IMR-90 (cell line): ENCODE measurements around the gene SEPTIN5. TPM values are rescaled to one million over a fixed set of nuclear protein-coding genes. Genes with fewer than 3 reads are reported as not detected.
A peak's percentile ranks its signal among the peaks of the same experiment; 100 is the strongest.

Source experiments
- ATAC-seq: fragments of 200-7000 bp; cut with Tn5 transposase; 2 replicates; pipeline ENCODE4 v1.9.1; 2020; ENCODE audit warnings: low read depth, mild to moderate bottlenecking, moderate library complexity
- BruUV-seq: library from RNA; stranded (reverse); fragments of 400-500 nt; replicated peaks from 2 replicates; lab custom pipeline; 2021; lab: Mats Ljungman, UMichigan
- CTCF ChIA-PET: fragments of 300-600 bp; formaldehyde crosslinking; extraction: SDS; loops from one replicate; lab custom pipeline; 2021; ENCODE audit warnings: antibody characterized with exemption; lab: Yijun Ruan, JAX
- POLR2A ChIA-PET: fragments of 300-600 bp; sonication (Branson Sonifier 250); formaldehyde crosslinking; loops from one replicate; lab custom pipeline; 2022; ENCODE audit warnings: antibody characterized with exemption; ENCODE audit not compliant: unreplicated experiment; lab: Charles Lee
- DNase-seq: peaks from one replicate; pipeline ENCODE4 v3.0.0; 2013
- H2AFZ ChIP-seq: replicated peaks from 2 replicates; pipeline ENCODE3; 2013; ENCODE audit warnings: low read length, mild to moderate bottlenecking; ENCODE audit not compliant: poor library complexity
- H2AK5ac ChIP-seq: 2 replicates; pipeline ENCODE4 v1.6.1; 2013; ENCODE audit warnings: low read depth, low read length, inconsistent platforms
- H2AK9ac ChIP-seq: replicated peaks from 2 replicates; pipeline ENCODE3; 2013; ENCODE audit warnings: mild to moderate bottlenecking, low read depth, low read length, moderate library complexity; ENCODE audit not compliant: poor library complexity
- H2BK120ac ChIP-seq: 2 replicates; pipeline ENCODE4 v1.6.1; 2013; ENCODE audit warnings: low read depth, low read length, inconsistent platforms
- H2BK15ac ChIP-seq: 3 replicates; pipeline ENCODE4 v1.6.1; 2013; ENCODE audit warnings: low read depth, low read length, inconsistent platforms
- H2BK20ac ChIP-seq: 2 replicates; pipeline ENCODE4 v1.6.1; 2013; ENCODE audit warnings: low read depth, mild to moderate bottlenecking, inconsistent platforms, low read length, moderate library complexity
- H2BK5ac ChIP-seq: 2 replicates; pipeline ENCODE4 v1.6.1; 2013; ENCODE audit warnings: mild to moderate bottlenecking, low read depth, low read length, inconsistent platforms; ENCODE audit not compliant: poor library complexity, severe bottlenecking
- H3K14ac ChIP-seq: replicated peaks from 2 replicates; pipeline ENCODE4 v1.6.1; 2013; ENCODE audit warnings: low read depth, low read length, inconsistent platforms
- H3K18ac ChIP-seq: 2 replicates; pipeline ENCODE4 v1.6.1; 2013; ENCODE audit warnings: low read depth, low read length, control low read depth
- H3K23ac ChIP-seq: 2 replicates; pipeline ENCODE4 v1.6.1; 2013; ENCODE audit warnings: low read depth, low read length, inconsistent platforms
- H3K27ac ChIP-seq: 2 replicates; pipeline ENCODE4 v1.5.1; 2013; ENCODE audit warnings: mild to moderate bottlenecking, control low read depth, low read length; ENCODE audit not compliant: insufficient read depth
- H3K27me3 ChIP-seq: 2 replicates; pipeline ENCODE4 v1.6.1; 2013; ENCODE audit warnings: low read length; ENCODE audit not compliant: control insufficient read depth, insufficient read depth
- H3K36me3 ChIP-seq: 2 replicates; pipeline ENCODE4 v1.6.1; 2013; ENCODE audit warnings: low read length, mixed read lengths; ENCODE audit not compliant: control insufficient read depth, insufficient read depth
- H3K4ac ChIP-seq: 2 replicates; pipeline ENCODE4 v1.6.1; 2013; ENCODE audit warnings: low read depth, low read length, inconsistent platforms
- H3K4me1 ChIP-seq: 2 replicates; pipeline ENCODE4 v1.6.1; 2013; ENCODE audit warnings: low read length, mixed read lengths; ENCODE audit not compliant: control insufficient read depth, insufficient read depth
- H3K4me2 ChIP-seq: 2 replicates; pipeline ENCODE4 v1.6.1; 2013; ENCODE audit warnings: low read depth, mild to moderate bottlenecking, control low read depth, low read length, moderate library complexity
- H3K4me3 ChIP-seq: 2 replicates; pipeline ENCODE4 v1.5.1; 2013; ENCODE audit warnings: low read depth, mild to moderate bottlenecking, control low read depth, low read length, moderate library complexity; ENCODE audit not compliant: insufficient read depth
- H3K56ac ChIP-seq: 2 replicates; pipeline ENCODE4 v1.6.1; 2013; ENCODE audit warnings: low read length, inconsistent platforms; ENCODE audit not compliant: insufficient read depth; ENCODE audit errors: extremely low read depth
- H3K79me1 ChIP-seq, 2 experiments: 2 replicates each; pipeline ENCODE4 v1.6.1; 2013; ENCODE audit warnings: low read length in 2 of 2, inconsistent platforms in 1 of 2, low read depth in 1 of 2
- H3K9ac ChIP-seq: 2 replicates; pipeline ENCODE4 v1.6.1; 2013; ENCODE audit warnings: low read depth, low read length, control low read depth
- H3K9me1 ChIP-seq: 2 replicates; pipeline ENCODE4 v1.6.1; 2013; ENCODE audit warnings: low read length, inconsistent platforms; ENCODE audit not compliant: insufficient read depth
- H3K9me3 ChIP-seq: 2 replicates; pipeline ENCODE4 v1.6.1; 2013; ENCODE audit warnings: low read length; ENCODE audit not compliant: control insufficient read depth, insufficient read depth
- H4K20me1 ChIP-seq: 2 replicates; pipeline ENCODE4 v1.6.1; 2013; ENCODE audit warnings: low read length, inconsistent platforms; ENCODE audit not compliant: insufficient read depth
- H4K5ac ChIP-seq: 2 replicates; pipeline ENCODE4 v1.6.1; 2013; ENCODE audit warnings: mild to moderate bottlenecking, low read depth, low read length, control low read depth
- H4K8ac ChIP-seq, 2 experiments: 2 replicates each; pipeline ENCODE4 v1.6.1; 2013; ENCODE audit warnings: low read depth in 2 of 2, low read length in 2 of 2, control low read depth in 1 of 2, inconsistent platforms in 1 of 2
- H4K91ac ChIP-seq: 2 replicates; pipeline ENCODE4 v1.6.1; 2013; ENCODE audit warnings: low read depth, low read length, inconsistent platforms; ENCODE audit not compliant: insufficient read depth
- CEBPB ChIP-seq: IDR thresholded peaks from 2 replicates; pipeline ENCODE4 v1.6.1; 2012; ENCODE audit warnings: low read depth, low read length, improper control_type of control experiment
- CHD1 ChIP-seq: IDR thresholded peaks from 2 replicates; pipeline ENCODE4 v1.6.1; 2012; ENCODE audit warnings: low read depth, low read length, improper control_type of control experiment
- ELK1 ChIP-seq: fragments of 150-350 bp; IDR thresholded peaks from 2 replicates; pipeline ENCODE4 v1.6.1; 2016; ENCODE audit warnings: low read depth, mild to moderate bottlenecking, low read length, moderate library complexity, borderline replicate concordance
- MAZ ChIP-seq: IDR thresholded peaks from 2 replicates; pipeline ENCODE4 v1.6.1; 2012; ENCODE audit warnings: low read depth, mild to moderate bottlenecking, low read length, improper control_type of control experiment, moderate library complexity, borderline replicate concordance
- POLR2A ChIP-seq: IDR thresholded peaks from 2 replicates; pipeline ENCODE4 v1.6.1; 2012; ENCODE audit warnings: mild to moderate bottlenecking, low read depth, low read length
- RCOR1 ChIP-seq: IDR thresholded peaks from 2 replicates; pipeline ENCODE4 v1.6.1; 2012; ENCODE audit warnings: mild to moderate bottlenecking, low read length, improper control_type of control experiment; ENCODE audit not compliant: insufficient replicate concordance
- WGBS, 2 experiments: methylation state at CpG; one replicate each; pipeline versions ENCODE4 v1.1.5 to v1.1.7; 2013; ENCODE audit warnings: missing lambda C conversion rate in 2 of 2; ENCODE audit not compliant: insufficient read length in 1 of 2; ENCODE audit errors: extremely low coverage in 2 of 2; 5-methylcytosine and 5-hydroxymethylcytosine counted together
- dilution Hi-C: fragments of 300-500 bp; cut with HindIII; formaldehyde crosslinking; loops from one replicate; pipeline ENCODE4 v1.14.3; 2018; ENCODE audit warnings: low sequenced_read_pairs; ENCODE audit not compliant: unreplicated experiment
- in situ Hi-C: fragments of 300-500 bp; cut with MboI; formaldehyde crosslinking; loops from 3 replicates; pipeline ENCODE4 v1.14.3; 2019; ENCODE audit warnings: low sequenced_read_pairs, inconsistent platforms, mixed read lengths
- intact Hi-C: fragments of 100-400 bp; cut with micrococcal nuclease; formaldehyde crosslinking; loops from 2 replicates; pipeline ENCODE4 v1.10.0; 2022
- polyA plus RNA-seq, 3 experiments: library from polyadenylated mRNA; depleted of rRNA; stranded (reverse); fragments of >200 nt; gene quantifications; 2 replicates each; pipeline ENCODE4 v1.2.3, GENCODE V29; 2012; ENCODE audit warnings: low replicate concordance in 1 of 3
- total RNA-seq: library from RNA; depleted of rRNA; stranded (reverse); fragments of >200 nt; gene quantifications from 2 replicates; pipeline ENCODE4 v1.2.3, GENCODE V29; 2012

Gene SEPTIN5
- total and polyA plus RNA-seq, 2 of the 4 experiments (the other 2 are of a cell fraction), result 16.8 to 20.7 TPM

DNA sequence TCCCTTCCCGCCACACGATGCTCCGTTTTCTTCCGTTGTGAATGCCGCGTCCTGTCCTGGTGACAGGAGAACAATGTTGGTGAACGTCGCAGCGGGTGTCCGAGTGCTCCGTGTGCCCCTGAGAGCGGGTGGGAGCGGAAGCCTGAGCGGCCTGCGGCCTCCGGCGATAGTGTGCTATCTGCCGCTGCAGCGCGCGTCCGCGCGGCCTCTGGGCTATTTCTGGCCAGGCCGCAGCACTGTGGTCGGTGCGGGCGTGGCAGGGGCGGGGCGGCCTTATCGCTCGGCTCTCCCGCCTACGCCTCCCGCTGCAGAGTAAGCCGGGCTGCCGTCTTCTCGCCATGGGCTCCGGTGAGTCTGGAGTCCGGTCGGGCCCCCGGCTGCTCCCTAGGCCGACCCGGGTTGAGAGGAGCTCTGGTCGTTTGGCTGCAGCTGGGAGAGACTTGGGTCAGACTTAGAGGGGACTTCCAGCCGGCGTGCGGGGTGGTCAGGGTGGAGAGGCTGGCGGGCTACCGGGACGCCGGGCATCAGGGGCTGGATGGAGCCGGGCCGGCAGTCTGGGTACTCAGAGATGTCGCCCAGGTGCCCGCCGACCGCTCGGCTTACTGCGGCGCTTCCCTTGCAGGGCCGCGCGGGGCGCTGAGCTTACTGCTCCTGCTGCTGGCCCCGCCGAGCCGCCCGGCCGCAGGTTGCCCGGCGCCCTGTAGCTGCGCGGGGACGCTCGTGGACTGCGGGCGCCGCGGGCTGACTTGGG, 9.1 kb downstream of the SEPTIN5 start, which contains the start of gene GP1BB:
GP1BB (plus strand) TSS at position 308 of the 751 bp plus-strand sequence; CDS start at position 339, 31 bp downstream.
- no peak within 1 kb of the TSS for H3K56ac ChIP-seq
- H3K27ac ChIP-seq, result no peak within 1 kb of the TSS
- CTCF ChIA-PET, result no interaction called here
- H3K9me3 ChIP-seq, result no peaks in the 10 kb centered on the region
- H4K8ac ChIP-seq, result no peak within 1 kb of the TSS
- H2BK15ac ChIP-seq, result no peak within 1 kb of the TSS
- no peak within 1 kb of the TSS for H2AK5ac ChIP-seq
- H3K18ac ChIP-seq, result no peak within 1 kb of the TSS
- peaks cover 0 to 4% of the 10 kb centered on the region in 2 experiments; a peak in 1 of 4 replicates for H3K79me1 ChIP-seq
- TF ChIP-seq RCOR1, result no peak
- no peak for TF ChIP-seq POLR2A
- no peak for TF ChIP-seq MAZ
- TF ChIP-seq CEBPB, result no peak
- no peak for TF ChIP-seq CHD1
- no peak for TF ChIP-seq ELK1
- BruUV-seq, result no TSS peak
- dilution Hi-C loops (no loop called here), in situ Hi-C loops (no loop called here), intact Hi-C loops (no loop called here)
- POLR2A ChIA-PET, result no interaction called here
- peaks cover 6% of the 10 kb centered on the region; the same call in 1 of the 2 replicates for H4K20me1 ChIP-seq
- H3K9ac ChIP-seq, result no peak within 1 kb of the TSS
- H2AK9ac ChIP-seq, result no peak within 1 kb of the TSS
- H2AFZ ChIP-seq, result peak within 1 kb of the TSS; percentile 67
- no peak within 1 kb of the TSS for H3K4ac ChIP-seq
- no peak within 1 kb of the TSS for H2BK20ac ChIP-seq
- H3K4me1 ChIP-seq, result peaks cover 4% of the 10 kb centered on the region; the same call in 1 of the 2 replicates
- H3K36me3 ChIP-seq, result peaks cover 16% of the 10 kb centered on the region
- 50% methylated on average over 54 of the region's 80 CpGs; no CpG with 5 or more reads in 1 of the 2 experiments for WGBS, 2 experiments
- no peak within 1 kb of the TSS for H3K14ac ChIP-seq
- no peak within 1 kb of the TSS for H4K91ac ChIP-seq
- no peak within 1 kb of the TSS for H4K5ac ChIP-seq
- H2BK120ac ChIP-seq, result no peak within 1 kb of the TSS
- H3K9me1 ChIP-seq, result 0 out of 2 replicates have a peak, but pooled peaks cover 4% of the 10 kb centered on the region
- no peak within 1 kb of the TSS for H3K23ac ChIP-seq
- no peak within 1 kb of the TSS for H2BK5ac ChIP-seq
- H3K27me3 ChIP-seq, result peaks cover 22% of the 10 kb centered on the region; the same call in 1 of the 2 replicates
- no peak within 1 kb of the TSS for H3K4me3 ChIP-seq
- ATAC-seq (peak; percentile 52), DNase-seq (no peak)
- H3K4me2 ChIP-seq, result no peak within 1 kb of the TSS
